GM19463 (cell line): Measurements from ENCODE around the gene AFM.

Experiments used
- ATAC-seq: cut with Tn5 transposase; IDR thresholded peaks from one replicate; pipeline ENCODE4 v1.9.1; 2021; ENCODE audit warnings: mild to moderate bottlenecking, moderate library complexity; ENCODE audit not compliant: unreplicated experiment

Gene AFM, protein sequence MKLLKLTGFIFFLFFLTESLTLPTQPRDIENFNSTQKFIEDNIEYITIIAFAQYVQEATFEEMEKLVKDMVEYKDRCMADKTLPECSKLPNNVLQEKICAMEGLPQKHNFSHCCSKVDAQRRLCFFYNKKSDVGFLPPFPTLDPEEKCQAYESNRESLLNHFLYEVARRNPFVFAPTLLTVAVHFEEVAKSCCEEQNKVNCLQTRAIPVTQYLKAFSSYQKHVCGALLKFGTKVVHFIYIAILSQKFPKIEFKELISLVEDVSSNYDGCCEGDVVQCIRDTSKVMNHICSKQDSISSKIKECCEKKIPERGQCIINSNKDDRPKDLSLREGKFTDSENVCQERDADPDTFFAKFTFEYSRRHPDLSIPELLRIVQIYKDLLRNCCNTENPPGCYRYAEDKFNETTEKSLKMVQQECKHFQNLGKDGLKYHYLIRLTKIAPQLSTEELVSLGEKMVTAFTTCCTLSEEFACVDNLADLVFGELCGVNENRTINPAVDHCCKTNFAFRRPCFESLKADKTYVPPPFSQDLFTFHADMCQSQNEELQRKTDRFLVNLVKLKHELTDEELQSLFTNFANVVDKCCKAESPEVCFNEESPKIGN

DNA sequence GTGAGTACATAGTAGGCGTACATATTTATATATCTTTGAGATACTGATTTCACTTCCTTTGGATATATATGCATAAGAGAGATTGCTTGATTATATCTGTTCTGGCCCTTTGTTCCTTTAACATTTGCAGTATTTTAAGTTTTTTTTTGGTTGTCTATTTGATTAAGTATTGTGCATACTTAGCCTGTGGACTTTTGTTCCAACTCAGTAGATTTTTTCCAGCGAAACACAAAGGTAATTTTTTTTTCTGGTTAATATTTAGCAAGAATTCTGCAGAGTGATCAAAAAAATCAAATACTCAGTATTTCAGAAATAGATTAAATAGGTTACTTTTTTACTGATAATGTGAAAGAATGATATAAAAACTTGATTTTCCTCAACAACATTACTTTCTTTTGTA, at the start of gene AFM:
AFM (plus strand) TSS at position 388 of the 400 bp plus-strand sequence. CDS start 31 bp downstream, outside the sequence.
- ATAC-seq, result no peak

DNA sequence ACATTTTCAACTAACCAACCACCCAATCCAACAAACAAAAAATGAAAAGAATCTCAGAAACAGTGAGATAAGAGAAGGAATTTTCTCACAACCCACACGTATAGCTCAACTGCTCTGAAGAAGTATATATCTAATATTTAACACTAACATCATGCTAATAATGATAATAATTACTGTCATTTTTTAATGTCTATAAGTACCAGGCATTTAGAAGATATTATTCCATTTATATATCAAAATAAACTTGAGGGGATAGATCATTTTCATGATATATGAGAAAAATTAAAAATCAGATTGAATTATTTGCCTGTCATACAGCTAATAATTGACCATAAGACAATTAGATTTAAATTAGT, 49.8 kb upstream of the AFM start:
- ATAC-seq, result no peak

DNA sequence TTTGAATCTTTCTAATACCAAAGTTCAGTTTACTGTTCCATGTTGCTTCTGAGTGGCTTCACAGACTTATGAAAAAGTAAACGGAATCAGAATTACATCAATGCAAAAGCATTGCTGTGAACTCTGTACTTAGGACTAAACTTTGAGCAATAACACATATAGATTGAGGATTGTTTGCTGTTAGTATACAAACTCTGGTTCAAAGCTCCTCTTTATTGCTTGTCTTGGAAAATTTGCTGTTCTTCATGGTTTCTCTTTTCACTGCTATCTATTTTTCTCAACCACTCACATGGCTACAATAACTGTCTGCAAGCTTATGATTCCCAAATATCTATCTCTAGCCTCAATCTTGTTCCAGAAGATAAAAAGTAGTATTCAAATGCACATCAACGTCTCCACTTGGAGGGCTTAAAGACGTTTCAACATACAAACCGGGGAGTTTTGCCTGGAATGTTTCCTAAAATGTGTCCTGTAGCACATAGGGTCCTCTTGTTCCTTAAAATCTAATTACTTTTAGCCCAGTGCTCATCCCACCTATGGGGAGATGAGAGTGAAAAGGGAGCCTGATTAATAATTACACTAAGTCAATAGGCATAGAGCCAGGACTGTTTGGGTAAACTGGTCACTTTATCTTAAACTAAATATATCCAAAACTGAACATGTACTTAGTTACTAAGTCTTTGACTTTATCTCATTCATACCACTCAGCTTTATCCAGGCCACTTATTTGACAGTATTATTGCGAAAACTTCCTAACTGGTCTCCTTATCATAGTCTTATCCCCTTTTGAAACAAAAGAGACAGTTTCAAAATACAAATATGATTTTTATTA, 49.2 kb upstream of the AFM start:
- no peak for ATAC-seq

DNA sequence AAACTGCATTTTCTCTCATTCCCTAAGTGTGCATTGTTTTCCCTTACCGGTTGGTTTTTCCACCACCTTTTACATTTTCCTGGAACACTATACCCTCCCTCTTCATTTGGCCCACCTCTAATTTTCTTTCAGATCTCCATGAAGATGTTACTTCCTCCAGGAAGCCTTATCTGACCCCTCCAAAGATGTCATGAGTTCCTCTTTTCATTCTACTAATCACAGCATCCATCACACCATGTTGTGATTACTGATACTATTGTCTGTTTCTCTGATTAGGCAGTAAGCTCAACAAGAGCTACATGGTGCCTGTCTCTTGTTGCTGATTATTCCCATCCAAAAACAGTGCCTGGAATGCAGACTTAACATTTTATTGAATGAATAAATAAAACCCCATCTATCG, 48.4 kb upstream of the AFM start:
- no peak for ATAC-seq

DNA sequence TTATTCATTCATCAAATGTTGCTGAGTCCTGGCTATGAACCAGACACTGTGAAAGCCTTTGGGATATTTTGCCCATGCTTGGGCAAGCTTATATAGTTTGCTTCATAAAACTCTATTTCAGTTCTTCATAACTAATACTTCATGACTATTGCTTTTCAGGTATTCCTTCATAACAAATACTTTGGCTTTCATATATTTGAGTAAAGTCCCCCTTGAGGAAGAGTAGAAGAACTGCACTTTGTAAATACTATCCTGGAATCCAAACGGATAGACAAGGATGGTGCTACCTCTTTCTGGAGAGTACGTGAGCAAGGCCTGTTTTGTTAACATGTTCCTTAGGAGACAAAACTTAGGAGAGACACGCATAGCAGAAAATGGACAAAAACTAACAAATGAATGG, 47.2 kb upstream of the AFM start:
- no peak for ATAC-seq

DNA sequence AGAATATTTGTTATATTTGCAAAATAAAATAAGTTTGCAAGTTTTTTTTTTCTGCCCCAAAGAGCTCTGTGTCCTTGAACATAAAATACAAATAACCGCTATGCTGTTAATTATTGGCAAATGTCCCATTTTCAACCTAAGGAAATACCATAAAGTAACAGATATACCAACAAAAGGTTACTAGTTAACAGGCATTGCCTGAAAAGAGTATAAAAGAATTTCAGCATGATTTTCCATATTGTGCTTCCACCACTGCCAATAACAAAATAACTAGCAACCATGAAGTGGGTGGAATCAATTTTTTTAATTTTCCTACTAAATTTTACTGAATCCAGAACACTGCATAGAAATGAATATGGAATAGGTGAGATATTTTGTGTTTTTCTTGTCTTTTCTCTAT, 45.6 kb upstream of the AFM start, which contains the start of gene AFP:
AFP (plus strand) TSS at position 238 of the 400 bp plus-strand sequence; CDS start at position 280, 42 bp downstream.
- no peak for ATAC-seq

DNA sequence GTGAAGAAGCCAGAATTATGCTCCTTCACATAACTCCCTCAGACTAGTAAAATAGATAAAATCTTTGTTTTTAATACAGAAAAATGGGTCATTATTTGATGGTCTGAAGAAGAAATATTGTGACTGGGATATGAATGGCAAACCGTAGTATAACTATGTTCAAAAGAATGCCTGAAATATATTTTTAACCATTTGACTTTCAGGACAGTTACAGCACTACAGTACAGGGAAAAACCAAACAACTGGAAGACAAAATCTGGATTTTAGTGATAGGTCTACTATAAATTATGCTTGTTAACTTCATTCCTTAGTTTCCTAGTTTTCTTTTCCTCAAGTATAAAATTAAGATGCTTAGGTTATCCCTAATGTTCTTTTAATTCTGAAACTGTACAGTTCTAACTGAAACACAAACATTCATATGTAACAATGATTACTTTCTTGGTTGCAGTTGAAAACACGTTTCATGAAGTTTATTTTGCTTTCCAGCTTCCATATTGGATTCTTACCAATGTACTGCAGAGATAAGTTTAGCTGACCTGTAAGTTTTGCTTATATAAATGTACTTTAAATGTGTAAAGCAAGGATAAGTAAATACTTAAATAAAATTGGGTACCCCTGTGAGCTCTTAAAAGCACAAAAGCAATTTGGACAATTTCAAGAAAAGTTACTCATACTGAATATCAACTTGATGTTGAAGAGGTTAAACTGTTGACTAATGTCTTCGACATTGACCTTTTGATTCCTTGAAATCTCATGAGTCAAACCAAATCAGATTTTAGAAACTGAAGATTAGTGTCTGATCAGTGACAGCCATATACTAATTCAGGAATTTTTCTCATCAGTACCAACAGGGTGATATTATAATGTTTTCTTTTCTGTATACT, 44.6 kb upstream of the AFM start:
- ATAC-seq, result no peak

DNA sequence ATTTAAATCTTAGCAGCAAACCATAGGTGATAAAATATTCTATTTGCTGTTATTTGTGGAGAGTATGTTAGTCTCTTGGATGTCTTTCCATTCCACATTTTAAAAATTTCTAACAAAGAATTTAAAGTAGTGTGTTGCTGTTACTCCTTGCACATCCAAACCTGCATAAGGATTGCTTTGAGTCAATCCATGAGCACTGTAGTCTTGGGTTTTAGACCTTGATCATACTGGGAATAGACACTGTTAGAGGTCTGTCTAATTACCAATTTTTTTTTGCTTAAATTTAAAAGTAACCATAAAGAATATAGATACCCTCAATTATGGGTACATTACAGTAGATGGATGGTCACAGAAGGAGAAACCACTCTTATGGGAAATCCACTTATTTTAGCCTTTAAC, 44.0 kb upstream of the AFM start:
- ATAC-seq, result no peak

DNA sequence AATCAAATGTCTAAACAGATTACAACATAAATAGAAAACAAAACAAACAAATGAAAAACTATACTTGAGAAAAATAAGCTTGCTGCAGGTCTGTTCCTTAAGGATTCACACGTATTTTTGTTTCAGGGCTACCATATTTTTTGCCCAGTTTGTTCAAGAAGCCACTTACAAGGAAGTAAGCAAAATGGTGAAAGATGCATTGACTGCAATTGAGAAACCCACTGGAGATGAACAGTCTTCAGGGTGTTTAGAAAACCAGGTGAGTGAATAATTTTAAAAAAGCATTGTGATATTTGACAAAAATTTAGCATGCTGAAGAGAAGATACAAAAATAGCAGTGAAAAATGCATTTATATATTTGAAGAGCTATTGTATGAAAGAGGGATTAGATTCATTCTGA, 43.5 kb upstream of the AFM start:
- no peak for ATAC-seq

DNA sequence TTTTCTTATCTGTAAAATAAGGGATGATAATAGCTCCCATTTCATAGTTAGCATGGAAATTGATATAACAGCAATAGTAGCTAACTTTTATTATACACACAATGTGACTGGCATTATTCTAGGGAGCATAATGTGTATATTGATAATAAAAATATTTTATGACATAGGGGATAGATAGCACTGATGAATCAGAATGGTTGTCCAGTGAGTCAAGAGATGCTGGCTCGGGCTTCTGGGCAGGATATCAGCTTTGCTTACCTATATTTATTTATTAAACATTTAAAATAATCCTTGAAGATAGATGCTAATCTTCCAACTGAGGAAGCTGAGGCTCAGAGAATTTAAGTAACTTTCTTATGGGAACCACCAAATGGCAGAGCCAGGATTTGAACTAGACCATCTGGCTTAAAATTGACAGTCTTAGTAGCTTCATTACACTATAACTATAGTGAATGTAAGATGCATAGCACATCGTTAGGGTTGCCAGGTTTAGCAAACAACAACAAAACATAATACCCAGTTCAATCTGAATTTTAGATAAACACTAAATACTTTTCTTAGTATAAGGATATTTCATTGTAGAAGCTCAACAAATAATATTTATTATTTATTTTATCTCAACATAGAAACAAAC, 42.8 kb upstream of the AFM start:
- no peak for ATAC-seq

DNA sequence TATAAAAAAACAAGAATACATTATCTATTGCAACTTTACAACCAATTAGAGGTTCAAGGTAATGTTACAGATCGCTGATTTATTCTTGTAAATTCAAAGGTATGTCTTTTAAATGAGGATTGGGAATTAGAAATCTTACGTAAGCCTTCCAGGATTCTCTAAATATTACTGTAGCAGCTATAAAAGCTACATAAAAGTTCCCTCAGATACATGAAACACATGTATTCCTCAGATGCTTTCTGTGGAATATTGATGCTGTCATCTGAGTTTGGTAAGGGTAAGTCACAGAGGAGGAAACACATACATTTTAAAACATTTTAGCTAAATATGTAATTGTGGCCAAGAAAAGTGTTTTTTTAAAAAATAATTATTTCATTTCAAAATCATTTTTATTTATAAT, 42.1 kb upstream of the AFM start:
- ATAC-seq, result no peak

DNA sequence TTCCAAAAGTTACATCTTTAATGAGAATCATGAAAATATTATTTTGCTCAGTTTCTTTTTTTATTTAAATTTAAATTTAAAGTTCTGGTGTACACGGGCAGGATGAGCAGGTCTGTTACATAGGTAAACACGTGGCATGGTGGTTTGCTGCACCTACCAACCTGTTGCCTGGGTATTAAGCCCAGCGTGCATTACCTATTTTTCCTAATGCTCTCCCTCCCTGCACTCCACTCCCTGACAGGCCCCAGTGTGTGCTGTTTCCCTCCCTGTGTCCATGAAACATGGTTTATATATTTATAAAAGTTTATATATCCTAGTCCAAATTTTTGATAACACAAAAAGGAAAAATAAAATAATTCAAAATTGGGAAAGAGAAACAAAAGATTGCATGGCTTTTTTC, 41.6 kb upstream of the AFM start:
- no peak for ATAC-seq

DNA sequence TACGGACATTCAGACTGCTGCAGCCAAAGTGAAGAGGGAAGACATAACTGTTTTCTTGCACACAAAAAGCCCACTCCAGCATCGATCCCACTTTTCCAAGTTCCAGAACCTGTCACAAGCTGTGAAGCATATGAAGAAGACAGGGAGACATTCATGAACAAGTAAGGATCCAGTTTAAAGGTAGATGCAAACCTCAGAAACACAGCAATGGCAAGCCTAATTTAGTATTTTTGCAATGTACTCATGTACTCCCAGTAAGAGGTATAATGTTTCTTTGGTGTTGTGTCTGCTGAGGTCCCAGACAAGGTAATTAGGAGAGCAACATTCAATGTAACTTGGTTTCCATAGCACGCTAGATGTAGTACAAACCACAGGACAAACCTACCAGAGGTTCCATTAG, 40.9 kb upstream of the AFM start:
- ATAC-seq, result no peak

DNA sequence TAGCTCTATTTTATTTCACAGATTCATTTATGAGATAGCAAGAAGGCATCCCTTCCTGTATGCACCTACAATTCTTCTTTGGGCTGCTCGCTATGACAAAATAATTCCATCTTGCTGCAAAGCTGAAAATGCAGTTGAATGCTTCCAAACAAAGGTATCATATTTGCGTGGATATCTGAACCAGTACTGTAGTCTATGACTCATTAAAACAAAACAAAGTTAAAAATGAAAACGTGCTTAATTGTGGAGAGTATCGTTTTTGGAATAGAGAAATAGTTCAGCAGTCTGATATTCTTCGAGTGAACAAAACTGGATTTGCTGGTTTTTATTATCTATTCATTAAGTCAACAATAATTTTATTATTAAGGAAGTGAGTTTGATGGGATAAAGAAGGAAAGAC, 39.3 kb upstream of the AFM start:
- no peak for ATAC-seq

DNA sequence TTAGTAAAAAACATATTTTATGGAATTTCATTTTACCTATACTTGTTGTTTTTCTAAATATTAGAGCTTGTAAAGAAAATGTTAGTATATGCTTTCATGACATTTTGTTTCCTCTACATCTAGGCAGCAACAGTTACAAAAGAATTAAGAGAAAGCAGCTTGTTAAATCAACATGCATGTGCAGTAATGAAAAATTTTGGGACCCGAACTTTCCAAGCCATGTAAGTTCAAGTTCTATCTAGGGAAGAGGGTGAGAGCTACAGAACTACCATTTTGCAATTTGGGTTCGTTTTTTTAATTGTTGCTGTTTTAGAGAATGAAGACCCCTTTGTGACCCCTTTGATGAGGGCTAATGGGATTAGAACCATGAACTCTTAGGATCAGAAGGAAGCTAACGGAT, 38.3 kb upstream of the AFM start:
- no peak for ATAC-seq

DNA sequence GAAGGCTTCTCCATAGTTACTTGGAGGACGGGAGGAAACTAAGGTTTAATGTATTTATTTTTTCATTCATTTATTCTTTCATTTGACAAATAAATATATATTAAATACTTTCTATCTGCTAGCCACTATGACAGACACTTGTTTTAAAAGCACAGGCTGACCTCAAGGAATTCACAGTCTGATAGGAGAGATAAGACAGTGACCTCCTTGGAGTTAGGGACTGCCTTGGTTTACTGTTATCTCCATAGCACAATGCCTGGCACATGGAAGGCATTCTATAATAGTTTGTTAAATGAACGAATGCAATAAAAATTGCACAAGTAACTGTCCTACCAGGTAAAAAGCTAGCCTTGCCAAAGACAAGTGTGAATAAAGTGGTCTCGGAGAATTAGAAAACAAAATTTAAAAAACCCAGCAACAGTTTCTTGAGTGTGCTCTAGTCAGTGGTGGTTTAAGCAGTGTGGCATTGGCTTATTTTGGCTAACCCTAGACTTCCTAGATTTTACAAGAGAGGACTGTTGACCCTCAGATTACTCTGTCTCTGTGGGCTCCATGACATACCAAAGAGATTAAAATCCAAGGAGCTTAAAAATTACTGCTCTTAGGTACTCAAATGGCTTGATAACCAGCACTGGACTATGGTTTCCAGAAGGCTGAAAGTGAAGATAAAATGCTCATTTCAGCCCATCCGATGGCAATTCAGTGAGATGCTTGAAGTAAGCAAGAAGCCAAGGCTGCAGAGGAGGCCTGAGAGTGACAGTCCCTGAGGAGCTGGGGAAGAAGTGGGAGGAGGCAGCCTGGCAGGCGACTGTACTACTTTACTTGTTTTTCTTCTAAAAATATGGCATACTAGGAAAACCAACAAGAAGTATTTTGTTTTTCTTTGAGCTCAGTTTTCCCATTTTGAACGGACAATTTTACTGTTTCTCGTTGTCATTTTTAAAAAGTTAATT, 35.9 kb upstream of the AFM start:
- no peak for ATAC-seq

DNA sequence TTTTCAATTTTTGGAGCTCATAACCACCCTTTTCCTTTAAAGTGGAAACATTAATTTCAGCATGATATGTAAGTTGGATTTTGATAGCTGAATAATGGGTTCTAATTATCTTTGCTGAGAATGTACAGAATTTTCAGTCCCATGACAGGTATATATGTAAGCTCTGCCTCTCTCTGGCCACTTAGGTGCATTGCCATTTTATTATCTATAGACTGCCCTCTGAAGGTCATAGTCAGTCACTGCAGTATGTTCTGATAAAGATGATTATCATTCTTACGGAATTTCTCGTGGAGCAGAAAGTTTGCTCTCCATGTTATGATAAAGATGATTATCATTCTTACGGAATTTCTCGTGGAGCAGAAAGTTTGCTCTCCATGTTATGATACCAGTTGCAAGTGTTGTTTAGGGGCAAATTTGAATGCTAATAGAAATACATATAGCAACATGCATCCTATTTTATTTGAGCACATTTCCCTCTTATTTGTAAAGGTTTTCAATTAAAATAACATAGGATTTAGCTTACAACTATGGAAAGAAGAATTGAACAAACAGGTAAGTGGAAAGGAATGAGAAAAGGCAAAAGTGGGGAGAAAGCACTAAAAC, 35.1 kb upstream of the AFM start:
- ATAC-seq, result peak; percentile 98

DNA sequence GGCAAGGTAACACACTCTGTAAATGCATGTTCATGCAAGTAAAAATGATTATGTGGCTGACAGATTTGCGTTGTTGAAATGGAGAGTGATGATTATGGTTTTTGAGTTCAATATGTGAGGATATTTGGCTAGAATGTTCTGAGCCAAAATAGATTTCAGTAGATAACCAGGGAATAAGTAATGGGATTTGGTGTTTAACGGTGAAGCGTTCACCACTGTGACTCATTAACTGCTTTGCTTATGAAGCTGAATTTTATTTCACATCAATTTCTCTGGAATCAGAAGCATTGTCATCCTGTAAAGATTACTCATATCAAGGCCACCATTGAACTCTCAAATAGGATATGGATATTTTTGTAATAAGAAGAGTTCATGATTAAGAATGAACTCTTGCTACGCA, 33.9 kb upstream of the AFM start:
- ATAC-seq, result no peak
